Panc1 (cell line): ENCODE measurements around the gene HSBP1. TPM values are rescaled to one million over a fixed set of nuclear protein-coding genes. Genes with fewer than 3 reads are reported as not detected.

Experiments
- ATAC-seq: fragments of 200-7000 bp; cut with Tn5 transposase; 2 replicates; pipeline ENCODE4 v1.9.1; 2020; ENCODE audit warnings: mild to moderate bottlenecking, moderate library complexity
- BruUV-seq: library from RNA; stranded (reverse); fragments of 400-500 nt; replicated peaks from 2 replicates; lab custom pipeline; 2021; lab: Mats Ljungman, UMichigan
- CTCF ChIA-PET: fragments of 300-600 bp; sonication (Branson Sonifier 250); formaldehyde crosslinking; loops from one replicate; lab custom pipeline; 2022; ENCODE audit warnings: antibody characterized with exemption; lab: Charles Lee
- POLR2A ChIA-PET: fragments of 300-600 bp; sonication (Branson Sonifier 250); formaldehyde crosslinking; loops from one replicate; lab custom pipeline; 2022; ENCODE audit warnings: antibody characterized with exemption; lab: Charles Lee
- DNase-seq: peaks from one replicate; pipeline ENCODE4 v3.0.0-alpha.2; 2010; ENCODE audit warnings: low read depth, low spot score
- H3K27ac ChIP-seq: 2 replicates; pipeline ENCODE4 v1.5.1; 2011; ENCODE audit warnings: mild to moderate bottlenecking, low read length, inconsistent platforms
- H3K27me3 ChIP-seq: fragments of 200-500 bp; sonication (Bioruptor generic); 2 replicates; pipeline ENCODE4 v1.6.0; 2014; ENCODE audit warnings: low read length, inconsistent platforms; ENCODE audit not compliant: control insufficient read depth, insufficient read depth
- H3K36me3 ChIP-seq: fragments of 200-500 bp; sonication (Bioruptor generic); 2 replicates; pipeline ENCODE4 v1.5.1; 2014; ENCODE audit warnings: inconsistent platforms, mild to moderate bottlenecking, low read length, moderate library complexity; ENCODE audit not compliant: control insufficient read depth, insufficient read depth
- H3K4me1 ChIP-seq: 2 replicates; pipeline ENCODE4 v1.5.1; 2011; ENCODE audit warnings: inconsistent platforms, mild to moderate bottlenecking, low read length, moderate library complexity; ENCODE audit not compliant: control insufficient read depth, insufficient read depth
- H3K4me3 ChIP-seq, 2 experiments: 2 replicates each; pipeline ENCODE4 v1.5.1; 2011 to 2012; ENCODE audit warnings: low read depth in 2 of 2, low read length in 2 of 2, mild to moderate bottlenecking in 2 of 2, inconsistent platforms in 1 of 2, moderate library complexity in 1 of 2
- H3K9me3 ChIP-seq: fragments of 200-500 bp; sonication (Bioruptor generic); 2 replicates; pipeline ENCODE4 v1.5.1; 2014; ENCODE audit warnings: low read depth, mild to moderate bottlenecking, inconsistent platforms, low read length, moderate library complexity; ENCODE audit not compliant: control insufficient read depth, insufficient read depth
- POLR2AphosphoS5 ChIP-seq: IDR thresholded peaks from 2 replicates; pipeline ENCODE4 v1.6.1; 2012; ENCODE audit warnings: mild to moderate bottlenecking, low read depth, low read length, moderate library complexity
- SIN3A ChIP-seq: IDR thresholded peaks from 2 replicates; pipeline ENCODE4 v1.6.1; 2012; ENCODE audit warnings: low read depth, mild to moderate bottlenecking, low read length, moderate library complexity, borderline replicate concordance; ENCODE audit not compliant: insufficient read depth
- TCF7L2 ChIP-seq: IDR thresholded peaks from 2 replicates; pipeline ENCODE4 v1.6.1; 2011; ENCODE audit warnings: mild to moderate bottlenecking, low read depth, low read length, inconsistent platforms
- in situ Hi-C: cut with HindIII; loops from 2 replicates; pipeline ENCODE4 v1.10.0; 2016; ENCODE audit warnings: low sequenced_read_pairs, low pct_unique_long_range_greater_than_20kb
- intact Hi-C: fragments of 100-400 bp; cut with micrococcal nuclease; formaldehyde crosslinking; loops from one replicate; pipeline ENCODE4 v1.10.0; 2022; ENCODE audit not compliant: unreplicated experiment
- total RNA-seq: library from RNA; stranded (reverse); gene quantifications from one replicate; pipeline ENCODE4 v1.2.1, GENCODE V29; 2021; ENCODE audit not compliant: unreplicated experiment
- TF ChIP-seq, protein P1 (sequence below): fragments of 450-650 bp; IDR thresholded peaks from 2 replicates; pipeline ENCODE4 v1.5.1; 2017; ENCODE audit warnings: mild to moderate bottlenecking
- TF ChIP-seq, protein P2 (sequence below), 2 experiments: IDR thresholded peaks; 2 replicates each; pipeline ENCODE4 v1.6.1; 2011 to 2012; ENCODE audit warnings: low read depth in 2 of 2, control low read depth in 1 of 2, low read length in 1 of 2, mild to moderate bottlenecking in 1 of 2, moderate library complexity in 1 of 2; ENCODE audit not compliant: insufficient read depth in 1 of 2

Gene HSBP1
- total RNA-seq, 1 experiment from 2014 or later = 117 TPM

DNA sequence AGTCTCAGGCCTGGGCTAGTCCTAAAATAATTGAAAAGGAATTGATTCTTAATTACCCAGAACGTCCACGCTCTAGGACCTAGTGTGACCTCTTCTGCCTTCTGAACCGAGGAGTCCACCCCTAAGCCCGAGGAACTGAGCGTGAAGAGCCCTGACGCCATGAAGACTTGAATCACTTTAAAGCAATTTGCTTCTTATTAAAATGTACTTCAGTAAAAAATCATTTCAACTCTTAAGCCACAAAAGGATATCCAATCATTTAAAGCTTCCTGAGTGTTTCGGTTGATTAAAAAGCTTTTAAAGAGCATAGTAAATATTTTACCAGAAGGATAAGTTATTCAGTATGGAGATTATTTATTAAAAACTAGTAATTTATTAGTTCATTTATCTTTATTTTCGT is 11.6 kb downstream of the HSBP1 start:
- CTCF ChIA-PET = no interaction called here
- BruUV-seq = no TSS peak
- Histone ChIP-seq H3K4me1 (peaks cover 9% of the 10 kb centered on the region), H3K27me3 (no peaks in the 10 kb centered on the region), H3K27ac (no peak overlapping the region), H3K4me3 (no peak overlapping the region), H3K36me3 (no peaks in the 10 kb centered on the region), H3K9me3 (no peaks in the 10 kb centered on the region)
- no peak for DNase-seq
- intact Hi-C loops (no loop called here), in situ Hi-C loops (no loop called here)
- POLR2A ChIA-PET = no interaction called here
- TF ChIP-seq, protein P1, sequence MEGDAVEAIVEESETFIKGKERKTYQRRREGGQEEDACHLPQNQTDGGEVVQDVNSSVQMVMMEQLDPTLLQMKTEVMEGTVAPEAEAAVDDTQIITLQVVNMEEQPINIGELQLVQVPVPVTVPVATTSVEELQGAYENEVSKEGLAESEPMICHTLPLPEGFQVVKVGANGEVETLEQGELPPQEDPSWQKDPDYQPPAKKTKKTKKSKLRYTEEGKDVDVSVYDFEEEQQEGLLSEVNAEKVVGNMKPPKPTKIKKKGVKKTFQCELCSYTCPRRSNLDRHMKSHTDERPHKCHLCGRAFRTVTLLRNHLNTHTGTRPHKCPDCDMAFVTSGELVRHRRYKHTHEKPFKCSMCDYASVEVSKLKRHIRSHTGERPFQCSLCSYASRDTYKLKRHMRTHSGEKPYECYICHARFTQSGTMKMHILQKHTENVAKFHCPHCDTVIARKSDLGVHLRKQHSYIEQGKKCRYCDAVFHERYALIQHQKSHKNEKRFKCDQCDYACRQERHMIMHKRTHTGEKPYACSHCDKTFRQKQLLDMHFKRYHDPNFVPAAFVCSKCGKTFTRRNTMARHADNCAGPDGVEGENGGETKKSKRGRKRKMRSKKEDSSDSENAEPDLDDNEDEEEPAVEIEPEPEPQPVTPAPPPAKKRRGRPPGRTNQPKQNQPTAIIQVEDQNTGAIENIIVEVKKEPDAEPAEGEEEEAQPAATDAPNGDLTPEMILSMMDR = no peak
- TF ChIP-seq, protein P2, sequence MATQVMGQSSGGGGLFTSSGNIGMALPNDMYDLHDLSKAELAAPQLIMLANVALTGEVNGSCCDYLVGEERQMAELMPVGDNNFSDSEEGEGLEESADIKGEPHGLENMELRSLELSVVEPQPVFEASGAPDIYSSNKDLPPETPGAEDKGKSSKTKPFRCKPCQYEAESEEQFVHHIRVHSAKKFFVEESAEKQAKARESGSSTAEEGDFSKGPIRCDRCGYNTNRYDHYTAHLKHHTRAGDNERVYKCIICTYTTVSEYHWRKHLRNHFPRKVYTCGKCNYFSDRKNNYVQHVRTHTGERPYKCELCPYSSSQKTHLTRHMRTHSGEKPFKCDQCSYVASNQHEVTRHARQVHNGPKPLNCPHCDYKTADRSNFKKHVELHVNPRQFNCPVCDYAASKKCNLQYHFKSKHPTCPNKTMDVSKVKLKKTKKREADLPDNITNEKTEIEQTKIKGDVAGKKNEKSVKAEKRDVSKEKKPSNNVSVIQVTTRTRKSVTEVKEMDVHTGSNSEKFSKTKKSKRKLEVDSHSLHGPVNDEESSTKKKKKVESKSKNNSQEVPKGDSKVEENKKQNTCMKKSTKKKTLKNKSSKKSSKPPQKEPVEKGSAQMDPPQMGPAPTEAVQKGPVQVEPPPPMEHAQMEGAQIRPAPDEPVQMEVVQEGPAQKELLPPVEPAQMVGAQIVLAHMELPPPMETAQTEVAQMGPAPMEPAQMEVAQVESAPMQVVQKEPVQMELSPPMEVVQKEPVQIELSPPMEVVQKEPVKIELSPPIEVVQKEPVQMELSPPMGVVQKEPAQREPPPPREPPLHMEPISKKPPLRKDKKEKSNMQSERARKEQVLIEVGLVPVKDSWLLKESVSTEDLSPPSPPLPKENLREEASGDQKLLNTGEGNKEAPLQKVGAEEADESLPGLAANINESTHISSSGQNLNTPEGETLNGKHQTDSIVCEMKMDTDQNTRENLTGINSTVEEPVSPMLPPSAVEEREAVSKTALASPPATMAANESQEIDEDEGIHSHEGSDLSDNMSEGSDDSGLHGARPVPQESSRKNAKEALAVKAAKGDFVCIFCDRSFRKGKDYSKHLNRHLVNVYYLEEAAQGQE (IDR thresholded peaks at IDR 0.05; ENCODE audit: insufficient read depth in 1 of 2, low read depth in 2 of 2, low read length in 1 of 2) = no peak
- TF ChIP-seq TCF7L2 = no peak
- no peak for TF ChIP-seq SIN3A
- TF ChIP-seq POLR2AphosphoS5 = no peak
- no peak for ATAC-seq

DNA sequence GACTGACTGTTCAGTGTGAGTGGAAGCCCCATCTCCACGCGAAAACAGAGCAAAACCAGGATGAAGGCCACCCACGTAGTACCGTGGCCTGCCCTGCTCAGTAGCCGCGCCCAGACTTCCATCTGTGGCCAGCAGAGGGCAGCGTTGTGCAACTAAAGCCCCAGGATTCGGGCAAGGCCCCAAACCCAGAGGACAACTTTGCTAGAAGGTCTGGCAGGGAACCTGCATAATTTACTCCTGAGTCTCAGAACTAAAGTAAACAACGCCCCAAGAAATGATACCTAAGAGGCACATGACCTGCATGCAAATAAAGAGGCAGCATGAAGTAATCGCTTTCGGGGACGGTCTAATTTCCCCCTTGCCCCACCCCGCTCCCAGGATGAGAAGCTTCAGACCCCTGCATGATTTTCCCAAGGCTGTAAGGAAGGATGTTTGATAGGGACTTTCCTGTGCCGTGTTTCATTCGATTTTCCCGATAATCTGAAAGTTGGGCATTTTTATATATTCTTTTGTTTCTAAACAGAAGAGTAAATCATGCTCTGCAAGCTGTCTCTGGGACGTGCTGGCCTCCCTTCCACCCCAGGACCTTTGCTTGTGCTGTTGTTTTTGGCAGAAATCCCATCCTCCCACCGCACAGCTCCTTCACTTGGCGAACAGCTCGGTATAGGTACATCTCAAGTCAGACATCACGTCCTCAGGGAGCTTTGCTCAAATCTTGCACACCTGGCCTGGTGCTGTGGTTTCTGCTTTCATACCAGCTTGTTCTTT is 18.6 kb downstream of the HSBP1 start:
- ATAC-seq = peak; percentile 95
- Histone ChIP-seq H3K36me3 (no peaks in the 10 kb centered on the region), H3K4me3 (no peak overlapping the region; a peak in 1 of 4 replicates), H3K27me3 (no peaks in the 10 kb centered on the region), H3K9me3 (no peaks in the 10 kb centered on the region), H3K4me1 (no peaks in the 10 kb centered on the region), H3K27ac (no peak overlapping the region)
- intact Hi-C loops = loop anchor here (5.0 kb wide), 1 partner anchor 51 kb away; no protein-coding TSS in a partner anchor
- ChIA-PET CTCF (no interaction called here), POLR2A (no interaction called here)
- BruUV-seq = no TSS peak
- DNase-seq = peak; percentile 62
- in situ Hi-C loops = no loop called here
- TF ChIP-seq POLR2AphosphoS5 = no peak
- TF ChIP-seq TCF7L2 = no peak
- no peak for TF ChIP-seq SIN3A
- TF ChIP-seq, protein P2 (IDR thresholded peaks at IDR 0.05; ENCODE audit: insufficient read depth in 1 of 2, low read depth in 2 of 2, low read length in 1 of 2) = no peak
- TF ChIP-seq, protein P1 = peak; percentile 84
